ENCODE data around the gene PGAP6. TPM values are rescaled to one million over a fixed set of nuclear protein-coding genes. Genes with fewer than 3 reads are reported as not detected.
A peak's percentile ranks its signal among the peaks of the same experiment; 100 is the strongest.

PGAP6 gene
- total and polyA plus RNA-seq, 2 of the 13 experiments (the other 11 are each of a cell fraction or from before 2014, with no cell fraction given): 52.7 to 136 TPM

- TF ChIP-seq ARID3A (IDR thresholded peaks at IDR 0.05; ENCODE audit: low read depth, low read length) (no peak), NCOA1 (CRISPR knock-in tag; IDR thresholded peaks at IDR 0.05) (no peak), ZNF101 (CRISPR knock-in tag; IDR thresholded peaks at IDR 0.05; ENCODE audit: borderline replicate concordance, low read depth) (no peak), ZNF276 (CRISPR knock-in tag; IDR thresholded peaks at IDR 0.05; ENCODE audit: low read depth) (no peak), ZZZ3 (CRISPR knock-in tag; IDR thresholded peaks at IDR 0.05; ENCODE audit: borderline replicate concordance) (no peak), ZC3H4 (CRISPR knock-in tag; IDR thresholded peaks at IDR 0.05; ENCODE audit: borderline replicate concordance) (no peak), ZNF597 (CRISPR knock-in tag; IDR thresholded peaks at IDR 0.05) (no peak), NRL (CRISPR knock-in tag; IDR thresholded peaks at IDR 0.05; ENCODE audit: borderline replicate concordance) (no peak), ARID5B (CRISPR knock-in tag; IDR thresholded peaks at IDR 0.05) (no peak), CHD4 (IDR thresholded peaks at IDR 0.05; ENCODE audit: borderline replicate concordance, low read length) (no peak), ZMAT3 (CRISPR knock-in tag; conservative IDR thresholded peaks at IDR 0.05) (peak; percentile 47; the same call in 1 of the 2 replicates), PHB2 (IDR thresholded peaks at IDR 0.05; ENCODE audit: partially characterized antibody) (no peak), SSRP1 (CRISPR knock-in tag; IDR thresholded peaks at IDR 0.05) (no peak), ZBTB46 (CRISPR knock-in tag; IDR thresholded peaks at IDR 0.05; ENCODE audit: borderline replicate concordance) (no peak), EED (CRISPR knock-in tag; IDR thresholded peaks at IDR 0.05) (no peak), AKAP8 (CRISPR knock-in tag; IDR thresholded peaks at IDR 0.05) (no peak), ZGPAT (CRISPR knock-in tag; IDR thresholded peaks at IDR 0.05) (peak; percentile 45)
These were observed 578 bp downstream of the PGAP6 start (continued) for GRCh38 chr16:381012-381788.
